Thyroid gland (tissue), 4 donors: ENCODE results near the gene DEPDC4. TPM values are rescaled to one million over a fixed set of nuclear protein-coding genes. Genes with fewer than 3 reads are reported as not detected.
A peak's percentile ranks its signal among the peaks of the same experiment; 100 is the strongest.

Experiments
- DNase-seq, 2 donors: peaks; one replicate each; pipeline ENCODE4 v3.0.0-alpha.2; 2019
- H3K27ac ChIP-seq, 3 donors: fragments of 200-600 bp; sonication (generic); 1 replicate in 2 of 3; 2 replicates in 1 of 3; pipeline ENCODE4 v1.5.1; 2016 to 2019; ENCODE audit warnings: mild to moderate bottlenecking in 1 of 3, moderate library complexity in 1 of 3
- H3K27me3 ChIP-seq: fragments of 200-600 bp; sonication (generic); one replicate; pipeline ENCODE4 v1.5.1; 2019
- H3K36me3 ChIP-seq, 2 donors: fragments of 200-600 bp; sonication (generic); one replicate each; pipeline ENCODE4 v1.5.1; 2016 to 2019
- H3K4me1 ChIP-seq, 2 donors: fragments of 200-600 bp; sonication (generic); one replicate each; pipeline ENCODE4 v1.5.1; 2017 to 2019
- H3K4me3 ChIP-seq, 3 donors: fragments of 200-600 bp; sonication (generic); replicated peaks in 1 of 3; 1 replicate in 2 of 3; 2 replicates in 1 of 3; pipeline ENCODE4 v1.5.1; 2016; ENCODE audit warnings: mild to moderate bottlenecking in 1 of 3
- H3K9me3 ChIP-seq: fragments of 200-600 bp; sonication (generic); one replicate; pipeline ENCODE4 v1.5.1; 2017
- CTCF ChIP-seq, 6 experiments: fragments of 200-600 bp in 3 of 6; fragments of 450-650 bp in 3 of 6; sonication (generic) in 3 of 6; IDR thresholded peaks; one replicate each; pipeline ENCODE4 v1.5.1; 2016 to 2019; ENCODE audit warnings: antibody characterized with exemption in 6 of 6, mild to moderate bottlenecking in 2 of 6, inconsistent platforms in 1 of 6, moderate library complexity in 1 of 6
- POLR2A ChIP-seq, 2 donors: fragments of 450-650 bp; IDR thresholded peaks; one replicate each; pipeline ENCODE4 v1.6.1; 2017; ENCODE audit warnings: antibody characterized with exemption in 2 of 2, mild to moderate bottlenecking in 2 of 2, moderate library complexity in 1 of 2
- WGBS, 2 donors: methylation state at CpG; one replicate each; pipeline ENCODE4 v1.1.5; 2017; 5-methylcytosine and 5-hydroxymethylcytosine counted together
- intact Hi-C: fragments of 100-400 bp; cut with DNase I; formaldehyde crosslinking; loops from one replicate; pipeline ENCODE4 v1.15.1; 2023
- total RNA-seq, 4 donors: library from RNA; depleted of rRNA; stranded (reverse); fragments of >200 nt; gene quantifications; one replicate each; pipeline ENCODE4 v1.2.3, GENCODE V29; 2016

Gene DEPDC4
- total RNA-seq, 4 donors from 2014 or later: 0.79 to 16.3 (median 1.7) TPM

- intact Hi-C loops: no loop called here
- Histone ChIP-seq H3K4me1 (peaks cover 0 to 7% of the 10 kb centered on the region in 2 donors), H3K27me3 (no peaks in the 10 kb centered on the region), H3K27ac (no peak overlapping the region), H3K4me3 (no peak overlapping the region), H3K9me3 (no peaks in the 10 kb centered on the region), H3K36me3 (peaks cover 15 to 34% of the 10 kb centered on the region in 2 donors)
- TF ChIP-seq POLR2A (IDR thresholded peaks at IDR 0.05): no peak
- TF ChIP-seq CTCF (IDR thresholded peaks at IDR 0.05): no peak
- DNase-seq: no peak
- WGBS, 2 donors: 47 to 66% methylated on average over 1 of the region's 1 CpG
Measured at GRCh38 chr12:100215209-100215608, 51.7 kb downstream of the DEPDC4 start.

- Histone ChIP-seq H3K9me3 (no peaks in the 10 kb centered on the region), H3K27me3 (no peaks in the 10 kb centered on the region), H3K4me1 (peaks cover 0 to 7% of the 10 kb centered on the region in 2 donors), H3K36me3 (peaks cover 13 to 35% of the 10 kb centered on the region in 2 donors), H3K27ac (peak overlapping the region in 1 of 3 donors; percentile 16), H3K4me3 (no peak overlapping the region)
- DNase-seq: no peak
- 92% methylated on average over 2 of the region's 2 CpGs for WGBS, 2 donors
- TF ChIP-seq POLR2A (IDR thresholded peaks at IDR 0.05) (no peak), CTCF (IDR thresholded peaks at IDR 0.05) (no peak)
- intact Hi-C loops: no loop called here
Measured at GRCh38 chr12:100214518-100214917, 52.4 kb downstream of the DEPDC4 start.

GRCh38 chr12:100213016-100213891 lies 53.6 kb downstream of the DEPDC4 start:
- peaks cover 16 to 44% of the 10 kb centered on the region in 2 donors for H3K36me3 ChIP-seq
- no peak for DNase-seq
- H3K9me3 ChIP-seq: no peaks in the 10 kb centered on the region
- no peaks in the 10 kb centered on the region for H3K27me3 ChIP-seq
- WGBS, 2 donors: 97 to 98% methylated on average over 5 of the region's 5 CpGs
- H3K27ac ChIP-seq: no peak overlapping the region
- H3K4me1 ChIP-seq: peaks cover 0 to 7% of the 10 kb centered on the region in 2 donors
- TF ChIP-seq CTCF (IDR thresholded peaks at IDR 0.05) (no peak), POLR2A (IDR thresholded peaks at IDR 0.05) (no peak)
- intact Hi-C loops: no loop called here
- H3K4me3 ChIP-seq: no peak overlapping the region

- Histone ChIP-seq H3K27ac (no peak overlapping the region), H3K4me1 (peaks cover 0 to 7% of the 10 kb centered on the region in 2 donors), H3K9me3 (no peaks in the 10 kb centered on the region), H3K36me3 (peaks cover 16 to 44% of the 10 kb centered on the region in 2 donors), H3K4me3 (no peak overlapping the region), H3K27me3 (no peaks in the 10 kb centered on the region)
- no peak for DNase-seq
- intact Hi-C loops: no loop called here
- 95% methylated on average over 2 of the region's 2 CpGs for WGBS, 2 donors
- no peak for TF ChIP-seq POLR2A (IDR thresholded peaks at IDR 0.05)
- no peak for TF ChIP-seq CTCF (IDR thresholded peaks at IDR 0.05)
Measured at GRCh38 chr12:100211698-100212097, 55.2 kb downstream of the DEPDC4 start.

GRCh38 chr12:100208834-100209233 lies 58.0 kb downstream of the DEPDC4 start:
- Histone ChIP-seq H3K27me3 (no peaks in the 10 kb centered on the region), H3K4me1 (no peaks in the 10 kb centered on the region), H3K4me3 (no peak overlapping the region), H3K36me3 (peaks cover 16 to 44% of the 10 kb centered on the region in 2 donors), H3K27ac (no peak overlapping the region), H3K9me3 (no peaks in the 10 kb centered on the region)
- intact Hi-C loops: no loop called here
- no peak for TF ChIP-seq POLR2A (IDR thresholded peaks at IDR 0.05)
- TF ChIP-seq CTCF (IDR thresholded peaks at IDR 0.05): no peak
- WGBS, 2 donors: 99% methylated on average over 5 of the region's 5 CpGs
- no peak for DNase-seq
